ENCODE measurements around the gene DISC1.

DNA sequence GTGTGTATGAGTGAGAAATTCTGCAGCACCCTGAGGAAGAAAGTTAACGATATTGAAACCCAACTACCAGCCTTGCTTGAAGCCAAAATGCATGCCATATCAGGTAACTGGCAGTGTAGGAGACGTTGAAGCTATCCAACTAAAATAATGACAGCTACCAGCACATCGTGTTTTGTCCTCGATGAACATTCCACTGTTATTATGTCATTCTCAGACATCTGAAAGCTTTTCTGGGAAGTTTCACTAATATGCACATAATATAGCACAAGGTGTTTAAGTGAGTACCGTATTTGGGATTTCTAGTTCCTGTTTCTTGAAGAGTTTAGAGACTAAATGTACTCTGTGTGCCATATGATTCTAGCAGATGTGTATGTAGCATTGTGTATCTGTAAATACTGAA is 173.5 kb downstream of the DISC1 start:
- TF ChIP-seq RCOR1 (IDR thresholded peaks at IDR 0.05; ENCODE audit: low read length) (no peak), RAD21 (IDR thresholded peaks at IDR 0.05; ENCODE audit: low read length) (no peak), POLR2AphosphoS5 (IDR thresholded peaks at IDR 0.05; ENCODE audit: low read depth, low read length) (no peak), CTCF (IDR thresholded peaks at IDR 0.05) (no peak), USF1 (IDR thresholded peaks at IDR 0.05; ENCODE audit: borderline replicate concordance, low read depth) (no peak), ZBTB33 (IDR thresholded peaks at IDR 0.05; ENCODE audit: borderline replicate concordance, low read depth) (no peak)
- TF ChIP-seq, protein P1, sequence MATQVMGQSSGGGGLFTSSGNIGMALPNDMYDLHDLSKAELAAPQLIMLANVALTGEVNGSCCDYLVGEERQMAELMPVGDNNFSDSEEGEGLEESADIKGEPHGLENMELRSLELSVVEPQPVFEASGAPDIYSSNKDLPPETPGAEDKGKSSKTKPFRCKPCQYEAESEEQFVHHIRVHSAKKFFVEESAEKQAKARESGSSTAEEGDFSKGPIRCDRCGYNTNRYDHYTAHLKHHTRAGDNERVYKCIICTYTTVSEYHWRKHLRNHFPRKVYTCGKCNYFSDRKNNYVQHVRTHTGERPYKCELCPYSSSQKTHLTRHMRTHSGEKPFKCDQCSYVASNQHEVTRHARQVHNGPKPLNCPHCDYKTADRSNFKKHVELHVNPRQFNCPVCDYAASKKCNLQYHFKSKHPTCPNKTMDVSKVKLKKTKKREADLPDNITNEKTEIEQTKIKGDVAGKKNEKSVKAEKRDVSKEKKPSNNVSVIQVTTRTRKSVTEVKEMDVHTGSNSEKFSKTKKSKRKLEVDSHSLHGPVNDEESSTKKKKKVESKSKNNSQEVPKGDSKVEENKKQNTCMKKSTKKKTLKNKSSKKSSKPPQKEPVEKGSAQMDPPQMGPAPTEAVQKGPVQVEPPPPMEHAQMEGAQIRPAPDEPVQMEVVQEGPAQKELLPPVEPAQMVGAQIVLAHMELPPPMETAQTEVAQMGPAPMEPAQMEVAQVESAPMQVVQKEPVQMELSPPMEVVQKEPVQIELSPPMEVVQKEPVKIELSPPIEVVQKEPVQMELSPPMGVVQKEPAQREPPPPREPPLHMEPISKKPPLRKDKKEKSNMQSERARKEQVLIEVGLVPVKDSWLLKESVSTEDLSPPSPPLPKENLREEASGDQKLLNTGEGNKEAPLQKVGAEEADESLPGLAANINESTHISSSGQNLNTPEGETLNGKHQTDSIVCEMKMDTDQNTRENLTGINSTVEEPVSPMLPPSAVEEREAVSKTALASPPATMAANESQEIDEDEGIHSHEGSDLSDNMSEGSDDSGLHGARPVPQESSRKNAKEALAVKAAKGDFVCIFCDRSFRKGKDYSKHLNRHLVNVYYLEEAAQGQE (IDR thresholded peaks at IDR 0.05; ENCODE audit: low read depth, low read length) = no peak

Measured in SK-N-SH (cell line).